NCI-H524 treated with DMSO at 0.1 percent for 48 hours (cell line): ENCODE results near the gene TTPAL.

ENCODE experiments used
- DNase-seq: peaks from one replicate; lab custom pipeline; 2025; lab: John Stamatoyannopoulos, UW

TTPAL gene

GRCh38 chr20:44442298-44443070, 33.2 kb upstream of the TTPAL start:
- no peak for DNase-seq

- no peak for DNase-seq
These were observed 29.6 kb upstream of the TTPAL start for GRCh38 chr20:44445742-44446710.

GRCh38 chr20:44447827-44448419, 27.8 kb upstream of the TTPAL start:
- no peak for DNase-seq

- DNase-seq = no peak
These were observed 26.7 kb upstream of the TTPAL start for GRCh38 chr20:44448753-44449546.

- DNase-seq = no peak
These were observed 25.8 kb upstream of the TTPAL start for GRCh38 chr20:44449864-44450263.

- no peak for DNase-seq
These were observed 25.3 kb upstream of the TTPAL start for GRCh38 chr20:44450281-44450889.

- no peak for DNase-seq
These were observed 24.7 kb upstream of the TTPAL start for GRCh38 chr20:44450903-44451450.

- DNase-seq = no peak
These were observed 21.2 kb upstream of the TTPAL start for GRCh38 chr20:44454306-44454963.

GRCh38 chr20:44455126-44455525, 20.5 kb upstream of the TTPAL start:
- no peak for DNase-seq

GRCh38 chr20:44456611-44457010, 19.1 kb upstream of the TTPAL start:
- no peak for DNase-seq

GRCh38 chr20:44457016-44457415, 18.7 kb upstream of the TTPAL start:
- DNase-seq = no peak

GRCh38 chr20:44459271-44459670, 16.4 kb upstream of the TTPAL start:
- DNase-seq = no peak

- DNase-seq = no peak
These were observed 14.9 kb upstream of the TTPAL start for GRCh38 chr20:44460795-44461141.

- DNase-seq = no peak
These were observed 14.4 kb upstream of the TTPAL start for GRCh38 chr20:44461142-44461802.

- no peak for DNase-seq
These were observed 13.9 kb upstream of the TTPAL start for GRCh38 chr20:44461803-44462174.

- DNase-seq = no peak
These were observed 12.2 kb upstream of the TTPAL start for GRCh38 chr20:44463466-44463865.

GRCh38 chr20:44464514-44464913, 11.2 kb upstream of the TTPAL start:
- no peak for DNase-seq

GRCh38 chr20:44465001-44465560, 10.6 kb upstream of the TTPAL start:
- no peak for DNase-seq

GRCh38 chr20:44467289-44467883, 8.3 kb upstream of the TTPAL start:
- DNase-seq = no peak
